Erythroblast (primary cell): Measurements from ENCODE around the gene ADAM15.

Experiments
- DNase-seq, 2 experiments: peaks; one replicate each; lab custom pipeline; 2025; lab: John Stamatoyannopoulos, UW
- GATA1 ChIP-seq: IDR thresholded peaks from 2 replicates; pipeline ENCODE4 v1.6.1; 2011; ENCODE audit warnings: low read depth, mild to moderate bottlenecking, control low read depth, low read length, moderate library complexity
- POLR2A ChIP-seq: IDR thresholded peaks from 2 replicates; pipeline ENCODE4 v1.6.1; 2011; ENCODE audit warnings: mild to moderate bottlenecking, low read length

ADAM15 gene

DNA sequence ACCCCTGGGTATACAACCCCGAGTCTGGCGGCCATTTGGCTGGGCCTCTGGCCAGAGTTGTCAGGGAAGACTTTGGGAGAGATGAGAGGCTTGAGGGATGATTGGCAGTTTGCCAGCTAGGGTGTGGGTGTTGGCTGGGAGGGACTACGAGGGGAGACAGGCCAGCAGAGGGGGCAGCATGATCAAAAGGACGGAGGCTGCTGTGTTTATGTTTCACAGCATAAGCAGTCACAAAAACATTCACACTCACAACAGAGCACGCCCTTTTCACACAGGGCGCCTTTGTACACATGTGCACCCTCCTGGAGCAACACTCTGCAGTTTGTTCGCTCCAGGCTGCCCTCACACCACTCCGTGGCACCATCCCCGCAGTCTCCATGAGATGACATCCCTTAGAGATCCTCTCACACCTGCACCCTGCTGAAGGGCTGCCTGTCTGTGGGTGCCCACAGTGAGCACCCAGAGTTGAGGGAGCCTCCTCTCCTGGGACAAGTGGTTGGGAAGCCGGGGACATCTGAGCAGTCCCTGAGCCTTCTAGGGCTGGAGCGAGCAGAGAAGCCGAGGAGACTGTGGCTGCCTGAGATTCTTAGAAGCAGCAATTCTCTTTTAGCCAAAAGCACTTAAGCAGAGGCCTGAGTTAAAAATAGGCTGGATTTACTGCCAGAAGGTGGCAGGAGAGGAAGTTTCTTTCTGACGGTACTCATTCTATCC is 43.0 kb downstream of the ADAM15 start:
- DNase-seq: peak in 1 of 2 experiments; percentile 46
- TF ChIP-seq GATA1: no peak
- no peak for TF ChIP-seq POLR2A

DNA sequence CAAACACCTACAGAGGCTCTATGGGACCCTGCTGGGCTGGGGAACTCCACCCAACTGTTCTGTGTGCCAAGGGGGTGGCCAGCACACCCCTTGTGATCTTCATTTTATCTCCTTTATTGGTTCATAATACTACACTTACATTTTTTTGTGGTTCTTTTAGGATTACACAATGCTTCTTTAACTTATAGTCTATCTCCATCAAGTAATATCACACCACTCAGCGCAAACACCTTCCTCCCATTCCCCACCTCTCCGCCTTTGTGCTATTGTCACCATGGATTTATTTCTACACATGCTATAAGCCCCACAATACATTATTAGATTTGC is 43.5 kb downstream of the ADAM15 start:
- no peak for DNase-seq
- TF ChIP-seq POLR2A: no peak
- TF ChIP-seq GATA1: no peak

DNA sequence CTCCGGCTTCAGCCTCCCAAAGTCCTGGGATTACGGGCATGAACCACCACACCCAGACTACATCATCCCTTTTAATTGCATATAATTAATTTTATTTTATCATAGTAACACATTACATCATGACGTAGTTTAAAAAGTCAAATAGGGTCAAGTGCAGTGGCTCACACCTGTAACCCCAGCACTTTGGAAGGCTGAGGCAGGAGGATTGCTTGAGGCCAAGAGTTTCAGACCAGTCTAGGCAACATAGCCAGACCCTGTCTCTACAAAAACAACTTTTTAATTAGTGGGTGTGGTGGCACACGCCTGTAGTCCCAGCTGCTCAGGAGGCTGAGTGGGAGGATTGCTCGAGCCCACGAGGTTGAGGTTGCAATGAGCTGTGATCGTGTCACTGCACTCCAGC is 48.2 kb downstream of the ADAM15 start:
- DNase-seq: no peak
- TF ChIP-seq GATA1 (no peak), POLR2A (no peak)

DNA sequence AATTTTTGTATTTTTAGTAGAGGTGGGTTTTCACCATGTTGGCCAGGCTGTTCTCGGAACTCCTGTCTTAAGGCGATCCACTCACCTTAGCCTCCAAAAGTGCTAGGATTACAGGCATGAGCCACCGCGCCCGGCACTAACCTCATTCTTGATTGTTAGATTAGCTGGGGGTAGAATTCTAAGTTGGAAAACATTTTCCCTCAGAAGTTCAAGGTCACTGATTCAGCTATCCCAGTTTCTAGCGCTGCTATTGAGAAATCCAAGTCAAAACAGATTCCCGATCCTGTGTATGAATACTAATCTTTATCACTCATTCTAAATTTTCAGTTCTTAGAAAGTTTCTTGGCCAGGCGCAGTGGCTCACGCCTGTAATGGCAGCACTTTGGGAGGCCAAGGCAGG is 52.2 kb downstream of the ADAM15 start:
- no peak for DNase-seq
- TF ChIP-seq GATA1 (no peak), POLR2A (no peak)

DNA sequence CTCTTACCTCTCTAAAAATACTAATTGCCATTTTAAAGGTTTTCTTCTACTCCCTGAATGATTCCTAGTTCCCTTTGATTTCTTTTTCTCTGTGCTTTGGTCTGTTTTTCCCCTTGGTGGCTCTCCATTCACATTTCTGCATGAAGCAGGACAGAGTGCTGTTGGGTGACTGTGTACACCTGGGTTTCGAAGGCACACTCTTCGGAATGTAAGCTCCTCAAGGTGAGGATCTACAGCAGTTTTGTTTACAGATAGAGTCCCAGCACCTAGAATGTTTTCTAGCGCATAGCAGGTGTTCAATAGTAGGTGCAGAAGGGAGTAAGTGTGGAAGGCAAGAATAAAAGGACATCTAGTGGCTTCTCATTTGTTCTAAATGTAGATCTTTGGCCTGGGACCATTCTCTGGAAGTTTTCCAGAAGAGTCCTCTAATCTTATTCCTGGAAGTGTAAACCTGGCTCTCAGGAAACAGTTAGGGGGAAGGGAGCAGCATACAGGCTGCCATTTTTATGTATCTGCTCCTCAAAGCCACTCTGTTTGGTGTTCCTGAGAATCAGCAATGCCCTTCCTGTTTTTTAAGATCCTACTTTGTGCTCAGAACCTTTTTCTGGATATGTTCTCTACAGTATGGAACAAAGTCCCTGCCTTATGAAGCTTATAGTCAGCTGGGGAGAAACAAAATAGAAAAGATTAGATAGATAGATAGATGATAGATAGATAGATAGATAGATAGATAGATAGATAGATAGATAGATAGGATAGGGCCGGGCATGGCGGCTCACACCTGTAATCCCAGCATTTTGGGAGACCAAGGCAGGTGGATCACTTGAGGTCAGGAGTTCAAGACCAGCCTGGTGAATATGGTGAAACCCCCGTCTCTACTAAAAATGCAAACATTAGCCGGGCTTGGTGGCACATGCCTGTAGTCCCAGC is 53.8 kb downstream of the ADAM15 start:
- no peak for DNase-seq
- TF ChIP-seq GATA1 (no peak), POLR2A (no peak)

DNA sequence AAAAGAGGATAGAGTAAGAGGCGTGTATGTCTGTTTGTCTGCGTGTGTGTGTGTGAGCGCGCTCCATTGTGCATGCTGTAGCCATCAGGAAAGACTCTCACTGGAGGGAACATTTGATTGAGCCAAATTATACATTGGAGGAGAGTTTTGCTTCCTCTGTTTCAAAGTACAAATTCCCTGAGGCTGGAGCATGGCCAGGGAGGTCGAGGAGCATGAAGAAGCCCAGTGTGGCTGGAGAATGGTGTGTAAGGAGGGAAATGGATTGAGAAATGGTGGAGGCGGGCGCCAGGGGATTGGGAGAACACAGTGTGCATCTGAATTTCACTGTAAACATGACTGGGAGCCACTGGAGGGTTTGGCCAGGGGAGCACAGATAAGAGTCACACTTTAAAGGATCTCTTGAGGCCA is 54.5 kb downstream of the ADAM15 start:
- no peak for TF ChIP-seq GATA1
- TF ChIP-seq POLR2A: no peak

DNA sequence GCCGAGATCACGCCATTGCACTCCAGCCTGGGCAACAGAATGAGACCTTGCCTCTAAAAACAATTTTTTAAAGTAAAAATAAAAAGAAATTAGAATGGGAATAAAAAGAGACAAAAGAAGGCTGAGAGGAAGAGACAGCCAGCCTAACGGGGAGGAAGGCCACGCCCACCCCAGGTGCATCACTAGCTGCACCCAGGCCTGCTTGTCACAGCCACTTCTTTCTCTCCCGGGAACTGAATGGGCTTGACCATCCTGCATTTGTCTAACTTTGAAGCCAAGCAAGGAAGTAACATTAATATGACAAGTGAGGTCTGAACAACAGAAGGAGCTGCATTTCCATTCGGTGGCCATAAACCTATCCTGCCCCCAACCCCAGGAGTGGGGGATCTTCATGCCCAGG is 55.7 kb downstream of the ADAM15 start:
- no peak for DNase-seq
- TF ChIP-seq GATA1: no peak
- TF ChIP-seq POLR2A: no peak

More for the DNA sequence above, 54.5 kb downstream of the ADAM15 start:
- no peak for DNase-seq

DNA sequence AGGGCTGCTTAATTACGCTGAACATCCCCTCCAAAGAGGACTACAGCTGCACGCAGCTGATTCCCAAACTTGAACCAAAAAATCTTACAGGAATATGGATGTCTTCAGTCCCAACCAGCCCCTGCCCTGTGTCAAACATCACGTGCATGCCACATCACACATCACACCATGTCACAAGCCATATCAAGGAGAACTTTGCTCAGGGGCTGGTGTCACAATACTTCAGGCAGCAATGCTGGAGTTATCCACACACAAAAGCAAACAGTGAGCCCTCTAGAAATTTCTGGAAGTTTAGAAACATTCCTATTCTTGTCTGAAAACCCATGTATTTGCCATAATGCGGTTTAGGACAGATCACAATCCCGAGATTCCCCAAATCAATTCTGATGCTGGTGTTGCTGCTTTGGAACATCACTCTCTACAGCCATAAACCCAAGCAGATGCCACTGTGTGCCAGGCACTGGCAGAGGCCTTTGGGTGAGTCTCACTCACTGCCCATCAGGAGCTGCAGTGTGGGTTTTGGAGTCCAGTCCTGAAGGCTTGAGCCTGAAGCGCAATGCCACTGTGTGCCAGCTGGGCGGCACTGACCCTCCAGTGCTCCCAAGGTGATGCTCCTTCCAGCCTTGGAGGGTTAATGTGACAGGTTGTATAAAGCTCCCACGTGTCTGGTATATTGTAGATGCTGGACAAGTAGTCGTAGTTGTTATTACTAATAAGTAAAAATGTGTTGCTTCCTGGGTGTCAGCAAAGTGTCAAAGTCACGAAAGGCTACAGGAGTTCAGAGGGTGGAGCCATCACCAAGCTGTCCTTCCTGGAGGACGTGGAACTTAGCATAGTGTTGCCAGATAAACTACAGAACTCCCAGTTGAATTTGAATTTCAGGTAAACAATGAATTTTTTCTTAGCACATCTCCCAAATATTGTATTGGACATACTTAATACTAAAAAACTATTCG is 56.5 kb downstream of the ADAM15 start:
- TF ChIP-seq GATA1 (no peak), POLR2A (no peak)
- DNase-seq: no peak

DNA sequence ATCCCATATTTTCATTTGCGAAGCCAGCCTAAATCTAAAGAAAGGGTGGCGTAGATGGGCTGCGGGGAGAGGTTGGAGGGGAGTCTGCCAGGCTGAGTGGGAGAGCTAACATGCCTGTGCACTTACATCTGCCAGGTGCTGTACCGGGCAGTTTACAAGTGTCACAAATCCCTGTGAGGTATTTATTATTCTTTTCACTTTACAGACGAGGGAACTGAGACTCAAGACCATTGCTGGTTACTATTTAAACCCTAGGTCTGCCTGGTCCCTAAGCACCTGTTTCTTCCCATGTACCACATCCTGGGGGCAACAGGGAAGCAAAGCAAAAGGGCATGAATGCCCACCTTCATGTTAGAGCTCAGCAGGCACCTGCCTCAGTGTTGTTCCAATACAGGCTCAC is 57.2 kb downstream of the ADAM15 start:
- TF ChIP-seq GATA1 (no peak), POLR2A (no peak)
- DNase-seq: no peak

DNA sequence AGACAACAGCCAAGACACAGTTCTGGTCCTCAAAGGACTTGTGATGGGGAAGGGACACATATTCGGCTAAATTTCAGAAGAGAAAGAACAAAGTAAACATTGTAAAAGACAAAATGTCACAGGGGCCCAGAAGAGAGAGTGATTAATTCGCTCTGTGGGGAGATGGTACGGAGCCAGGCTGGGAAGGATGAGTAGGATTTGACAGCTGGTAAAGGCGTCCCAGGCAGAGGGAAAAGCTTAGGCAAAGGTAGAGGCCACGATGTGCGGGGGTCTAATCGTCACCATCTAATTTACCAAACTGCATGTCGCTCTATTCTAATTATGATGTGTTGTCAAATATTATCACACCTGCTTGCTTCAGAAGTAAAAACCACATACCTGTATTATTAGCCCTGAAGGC is 59.3 kb downstream of the ADAM15 start:
- no peak for TF ChIP-seq GATA1
- TF ChIP-seq POLR2A: no peak
- no peak for DNase-seq

DNA sequence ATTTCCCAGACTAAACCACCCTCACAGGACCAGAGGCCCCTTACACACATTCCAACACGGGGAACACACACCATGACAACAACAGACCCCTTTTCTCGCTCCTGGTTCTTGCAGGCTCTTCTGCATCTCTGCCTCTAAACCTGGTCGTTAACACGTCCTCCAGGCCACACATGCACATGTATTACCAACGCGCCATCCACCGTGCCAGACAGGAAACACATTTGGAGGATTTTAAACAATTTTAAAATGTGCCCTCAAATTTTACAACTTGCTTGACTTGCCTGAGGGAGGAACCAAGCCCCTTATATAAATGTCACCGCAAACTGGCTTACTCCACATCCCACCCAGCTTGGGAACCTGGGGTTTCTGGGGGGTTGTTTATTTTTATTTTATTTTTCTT is 59.7 kb downstream of the ADAM15 start:
- TF ChIP-seq POLR2A (no peak), GATA1 (no peak)
- DNase-seq: no peak
